HCT116 (cell line): ENCODE measurements around the gene SRPX. TPM values are rescaled to one million over a fixed set of nuclear protein-coding genes. Genes with fewer than 3 reads are reported as not detected.

Experiments
- ATAC-seq: fragments of 200-7000 bp; cut with Tn5 transposase; 2 replicates; pipeline ENCODE4 v1.9.1; 2020; ENCODE audit warnings: mild to moderate bottlenecking, moderate library complexity
- BruUV-seq: library from RNA; stranded (reverse); fragments of 400-500 nt; replicated peaks from 2 replicates; lab custom pipeline; 2021; lab: Mats Ljungman, UMichigan
- CTCF ChIA-PET: fragments of 300-600 bp; sonication (Branson Sonifier 250); formaldehyde crosslinking; loops from one replicate; lab custom pipeline; 2021; ENCODE audit warnings: antibody characterized with exemption; lab: Charles Lee
- POLR2A ChIA-PET: fragments of 300-600, 350-600 bp; sonication (Branson Sonifier 250); formaldehyde crosslinking; loops from one replicate; lab custom pipeline; 2021; ENCODE audit warnings: antibody characterized with exemption; lab: Charles Lee
- RAD21 ChIA-PET, 2 experiments: fragments of 300-600 bp; sonication (Branson Sonifier 250); formaldehyde crosslinking; loops; one replicate each; lab custom pipeline; 2023; ENCODE audit warnings: low total read pairs in 2 of 2; ENCODE audit not compliant: uncharacterized antibody in 2 of 2, unreplicated experiment in 2 of 2, low non-redundant PET in 1 of 2; lab: Charles Lee
- DNase-seq: peaks from one replicate; pipeline ENCODE4 v3.0.0-alpha.2; 2010; ENCODE audit warnings: low read depth, low spot score
- H2AFZ ChIP-seq: fragments of 200-600 bp; shearing (Covaris generic), sonication (generic); 2 replicates; pipeline ENCODE4 v1.6.1; 2017; ENCODE audit warnings: low read depth, mixed run types, mixed read lengths, antibody characterized with exemption, low read length; ENCODE audit not compliant: poor library complexity, severe bottlenecking
- H3K27ac ChIP-seq: 2 replicates; pipeline ENCODE4 v1.5.1; 2012; ENCODE audit warnings: low read depth, low read length
- H3K27me3 ChIP-seq: fragments of 200-600 bp; sonication (generic); 2 replicates; pipeline ENCODE4 v1.6.1; 2016; ENCODE audit warnings: mixed run types, low read length, mixed read lengths; ENCODE audit not compliant: insufficient read depth
- H3K36me3 ChIP-seq, 2 experiments: fragments of 200-500 bp in 1 of 2; fragments of 200-600 bp in 1 of 2; sonication (Bioruptor generic) in 1 of 2; sonication (generic) in 1 of 2; 2 replicates each; pipeline versions ENCODE4 v1.5.1 to v1.6.1; 2014 to 2016; ENCODE audit warnings: low read length in 2 of 2, inconsistent platforms in 1 of 2, mixed read lengths in 1 of 2, mixed run types in 1 of 2; ENCODE audit not compliant: insufficient read depth in 2 of 2, control insufficient read depth in 1 of 2
- H3K4me1 ChIP-seq, 2 experiments: fragments of 200-600 bp in 1 of 2; sonication (generic) in 1 of 2; 2 replicates each; pipeline versions ENCODE4 v1.5.1 to v1.6.1; 2012 to 2017; ENCODE audit warnings: low read length in 2 of 2, inconsistent platforms in 1 of 2, mild to moderate bottlenecking in 1 of 2, mixed read lengths in 1 of 2, mixed run types in 1 of 2, moderate library complexity in 1 of 2; ENCODE audit not compliant: insufficient read depth in 2 of 2, control insufficient read depth in 1 of 2
- H3K4me2 ChIP-seq: fragments of 200-600 bp; sonication (generic); 2 replicates; pipeline ENCODE4 v1.6.1; 2017; ENCODE audit warnings: mixed run types, low read length, mixed read lengths
- H3K4me3 ChIP-seq, 2 experiments: fragments of 200-600 bp in 1 of 2; sonication (generic) in 1 of 2; replicated peaks in 1 of 2; 2 replicates each; pipeline ENCODE4 v1.5.1; 2011 to 2016; ENCODE audit warnings: low read length in 2 of 2, control low read depth in 1 of 2, low read depth in 1 of 2, mild to moderate bottlenecking in 1 of 2, mixed read lengths in 1 of 2, mixed run types in 1 of 2
- H3K79me2 ChIP-seq: fragments of 200-600 bp; sonication (generic); 2 replicates; pipeline ENCODE4 v1.6.1; 2017; ENCODE audit warnings: mild to moderate bottlenecking, mixed run types, low read length, moderate library complexity, mixed read lengths; ENCODE audit not compliant: insufficient read depth
- H3K9ac ChIP-seq: fragments of 200-600 bp; sonication (generic); 2 replicates; pipeline ENCODE4 v1.6.1; 2016; ENCODE audit warnings: low read length, mixed read lengths
- H3K9me2 ChIP-seq: fragments of 200-600 bp; sonication (generic), shearing (Covaris generic); 2 replicates; pipeline ENCODE4 v1.6.1; 2017; ENCODE audit warnings: mixed run types, mild to moderate bottlenecking, moderate library complexity; ENCODE audit not compliant: insufficient read depth
- H3K9me3 ChIP-seq, 2 experiments: fragments of 200-500 bp in 1 of 2; fragments of 200-600 bp in 1 of 2; sonication (Bioruptor generic) in 1 of 2; sonication (generic) in 1 of 2; 2 replicates each; pipeline ENCODE4 v1.6.1; 2014 to 2017; ENCODE audit warnings: low read length in 2 of 2, mixed read lengths in 2 of 2, inconsistent platforms in 1 of 2, low read depth in 1 of 2, mild to moderate bottlenecking in 1 of 2, mixed run types in 1 of 2, moderate library complexity in 1 of 2; ENCODE audit not compliant: control insufficient read depth in 1 of 2, insufficient read depth in 1 of 2
- H4K20me1 ChIP-seq: fragments of 200-600 bp; sonication (generic), shearing (Covaris generic); 2 replicates; pipeline ENCODE4 v1.6.1; 2017; ENCODE audit warnings: mixed run types, mild to moderate bottlenecking, moderate library complexity; ENCODE audit not compliant: insufficient read depth
- EZH2 ChIP-seq: fragments of 200-600 bp; sonication (generic); IDR thresholded peaks from 2 replicates; pipeline ENCODE4 v1.6.1; 2017; ENCODE audit warnings: antibody characterized with exemption, mixed run types
- FOSL1 ChIP-seq: IDR thresholded peaks from 2 replicates; pipeline ENCODE4 v1.6.1; 2012; ENCODE audit warnings: low read depth
- JUND ChIP-seq: IDR thresholded peaks from 2 replicates; pipeline ENCODE4 v1.6.1; 2012
- RAD21 ChIP-seq: IDR thresholded peaks from 2 replicates; pipeline ENCODE4 v1.6.1; 2012; ENCODE audit warnings: low read depth, mild to moderate bottlenecking
- REST ChIP-seq: IDR thresholded peaks from 2 replicates; pipeline ENCODE4 v1.6.1; 2012; ENCODE audit warnings: low read depth
- SIN3A ChIP-seq: IDR thresholded peaks from 2 replicates; pipeline ENCODE4 v1.6.1; 2012; ENCODE audit warnings: low read depth
- TCF7L2 ChIP-seq: IDR thresholded peaks from 2 replicates; pipeline ENCODE4 v1.7.0; 2011; ENCODE audit warnings: borderline replicate concordance, inconsistent platforms; ENCODE audit not compliant: insufficient read depth, insufficient read length; ENCODE audit errors: extremely low read depth
- intact Hi-C: fragments of 100-400 bp; cut with micrococcal nuclease; formaldehyde crosslinking; loops from 2 replicates; pipeline ENCODE4 v1.10.0; 2022
- total RNA-seq: library from RNA; stranded (reverse); gene quantifications from one replicate; pipeline ENCODE4 v1.2.1, GENCODE V29; 2021; ENCODE audit not compliant: unreplicated experiment
- TF ChIP-seq, protein P1 (sequence below): IDR thresholded peaks from 2 replicates; pipeline ENCODE4 v1.6.1; 2011; ENCODE audit warnings: mild to moderate bottlenecking, low read length, moderate library complexity; ENCODE audit not compliant: insufficient replicate concordance; ENCODE audit errors: extremely low read depth

SRPX gene
- total RNA-seq, 1 experiment from 2014 or later, result 18.2 TPM

GRCh38 chrX:38224160-38224559 is 3.5 kb upstream of the SRPX start:
- BruUV-seq, result no TSS peak
- no peak overlapping the region for H3K27ac ChIP-seq
- no peak overlapping the region for H3K4me2 ChIP-seq
- no peaks in the 10 kb centered on the region for H3K9me3 ChIP-seq
- no peak overlapping the region for H2AFZ ChIP-seq
- H3K4me3 ChIP-seq, result no peak overlapping the region
- ChIA-PET CTCF (no interaction called here), POLR2A (no interaction called here), RAD21 (no interaction called here)
- ATAC-seq (no peak), DNase-seq (no peak)
- no peaks in the 10 kb centered on the region for H3K36me3 ChIP-seq
- H3K79me2 ChIP-seq, result no peaks in the 10 kb centered on the region
- H3K4me1 ChIP-seq, result peaks cover 0 to 13% of the 10 kb centered on the region in 2 experiments; a peak in 2 of 4 replicates
- no peaks in the 10 kb centered on the region for H4K20me1 ChIP-seq
- intact Hi-C loops, result no loop called here
- TF ChIP-seq TCF7L2 (no peak), RAD21 (no peak), EZH2 (no peak), JUND (no peak), FOSL1 (no peak), REST (no peak), SIN3A (no peak)
- TF ChIP-seq, protein P1, sequence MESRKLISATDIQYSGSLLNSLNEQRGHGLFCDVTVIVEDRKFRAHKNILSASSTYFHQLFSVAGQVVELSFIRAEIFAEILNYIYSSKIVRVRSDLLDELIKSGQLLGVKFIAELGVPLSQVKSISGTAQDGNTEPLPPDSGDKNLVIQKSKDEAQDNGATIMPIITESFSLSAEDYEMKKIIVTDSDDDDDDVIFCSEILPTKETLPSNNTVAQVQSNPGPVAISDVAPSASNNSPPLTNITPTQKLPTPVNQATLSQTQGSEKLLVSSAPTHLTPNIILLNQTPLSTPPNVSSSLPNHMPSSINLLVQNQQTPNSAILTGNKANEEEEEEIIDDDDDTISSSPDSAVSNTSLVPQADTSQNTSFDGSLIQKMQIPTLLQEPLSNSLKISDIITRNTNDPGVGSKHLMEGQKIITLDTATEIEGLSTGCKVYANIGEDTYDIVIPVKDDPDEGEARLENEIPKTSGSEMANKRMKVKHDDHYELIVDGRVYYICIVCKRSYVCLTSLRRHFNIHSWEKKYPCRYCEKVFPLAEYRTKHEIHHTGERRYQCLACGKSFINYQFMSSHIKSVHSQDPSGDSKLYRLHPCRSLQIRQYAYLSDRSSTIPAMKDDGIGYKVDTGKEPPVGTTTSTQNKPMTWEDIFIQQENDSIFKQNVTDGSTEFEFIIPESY, result no peak
- H3K9ac ChIP-seq, result no peak overlapping the region
- no peaks in the 10 kb centered on the region for H3K27me3 ChIP-seq
- no peaks in the 10 kb centered on the region for H3K9me2 ChIP-seq
